ENCODE measurements around the gene WSCD2. TPM values are rescaled to one million over a fixed set of nuclear protein-coding genes. Genes with fewer than 3 reads are reported as not detected.

The WSCD2 gene
- total RNA-seq, 3 donors from 2014 or later, result 0.53 to 2.0 (median 0.72) TPM

GRCh38 chr12:108128221-108129016, 669 bp upstream of the WSCD2 start:
- DNase-seq (no peak), ATAC-seq (no peak)
- Histone ChIP-seq H3K4me3 (no peak overlapping the region), H3K4me1 (ENCODE audit: low read depth) (peaks cover 4% of the 10 kb centered on the region), H3K36me3 (ENCODE audit: low read depth) (no peaks in the 10 kb centered on the region), H3K9me3 (no peaks in the 10 kb centered on the region)
- TF ChIP-seq CTCF (IDR thresholded peaks at IDR 0.05), result no peak
- intact Hi-C loops (cut with DNase I, micrococcal nuclease), result no loop called here

- no peak for TF ChIP-seq CTCF (IDR thresholded peaks at IDR 0.05)
- Histone ChIP-seq H3K4me3 (no peak overlapping the region), H3K9me3 (no peaks in the 10 kb centered on the region), H3K36me3 (ENCODE audit: low read depth) (no peaks in the 10 kb centered on the region), H3K4me1 (ENCODE audit: low read depth) (peaks cover 4% of the 10 kb centered on the region)
- no peak for ATAC-seq
- intact Hi-C loops (cut with DNase I, micrococcal nuclease), result no loop called here
- no peak for DNase-seq
Observed at GRCh38 chr12:108131035-108131434, 1.9 kb downstream of the WSCD2 start.

- no peak for DNase-seq
- TF ChIP-seq CTCF (IDR thresholded peaks at IDR 0.05), result no peak
- no peaks in the 10 kb centered on the region for H3K9me3 ChIP-seq
- intact Hi-C loops (cut with DNase I, micrococcal nuclease), result no loop called here
- no peaks in the 10 kb centered on the region for H3K36me3 ChIP-seq (ENCODE audit: low read depth)
- H3K4me1 ChIP-seq (ENCODE audit: low read depth), result peaks cover 4% of the 10 kb centered on the region
- no peak overlapping the region for H3K4me3 ChIP-seq
- ATAC-seq, result no peak
Observed at GRCh38 chr12:108131657-108132126, 2.6 kb downstream of the WSCD2 start.

GRCh38 chr12:108133482-108133881, 4.4 kb downstream of the WSCD2 start:
- Histone ChIP-seq H3K4me1 (ENCODE audit: low read depth) (peaks cover 4% of the 10 kb centered on the region), H3K4me3 (no peak overlapping the region), H3K36me3 (ENCODE audit: low read depth) (no peaks in the 10 kb centered on the region), H3K9me3 (no peaks in the 10 kb centered on the region)
- TF ChIP-seq CTCF (IDR thresholded peaks at IDR 0.05), result no peak
- no peak for ATAC-seq
- DNase-seq, result no peak
- intact Hi-C loops (cut with DNase I, micrococcal nuclease), result no loop called here

GRCh38 chr12:108134744-108135143, 5.7 kb downstream of the WSCD2 start:
- intact Hi-C loops (cut with DNase I, micrococcal nuclease), result no loop called here

More at GRCh38 chr12:108134744-108135143, 5.7 kb downstream of the WSCD2 start:
- H3K36me3 ChIP-seq (ENCODE audit: low read depth), result no peaks in the 10 kb centered on the region
- no peaks in the 10 kb centered on the region for H3K9me3 ChIP-seq
- no peak for DNase-seq
- no peak for TF ChIP-seq CTCF (IDR thresholded peaks at IDR 0.05)
- ATAC-seq, result no peak
- no peak overlapping the region for H3K4me3 ChIP-seq
- peaks cover 2% of the 10 kb centered on the region for H3K4me1 ChIP-seq (ENCODE audit: low read depth)

All from mucosa of descending colon (tissue), 3 donors.